SH-SY5Y (cell line): ENCODE measurements around the gene RBMS1.

Experiments used
- GATA2 ChIP-seq: IDR thresholded peaks from 2 replicates; pipeline ENCODE4 v1.6.1; 2011; ENCODE audit warnings: mild to moderate bottlenecking, low read depth, low read length
- GATA3 ChIP-seq: IDR thresholded peaks from 2 replicates; pipeline ENCODE4 v1.6.1; 2011; ENCODE audit warnings: low read depth, mild to moderate bottlenecking, low read length, moderate library complexity

GRCh38 chr2:160502478-160502877 is 8.9 kb upstream of the RBMS1 start:
- TF ChIP-seq GATA2 (no peak), GATA3 (no peak)
